HL-60 (cell line): Measurements from ENCODE around the gene POLD3.
"Not testable (repeated sequence)": the region's sequence is repeated elsewhere in the genome, so short reads cannot be mapped to it uniquely, and the experiment has no call there.

Experiments
- DNase-seq, 2 experiments: peaks; one replicate each; pipeline ENCODE4 v3.0.0-alpha.2; 2010 to 2020; ENCODE audit warnings: low read depth in 1 of 2, low spot score in 1 of 2
- H3K27ac ChIP-seq: fragments of 250-450 bp; sonication (Bioruptor Pico); replicated peaks from 2 replicates; pipeline ENCODE4 v1.5.1; 2020; ENCODE audit warnings: mild to moderate bottlenecking, moderate library complexity
- H3K27me3 ChIP-seq: fragments of 250-450 bp; sonication (Bioruptor Pico); 2 replicates; pipeline ENCODE4 v1.5.1; 2021; ENCODE audit warnings: mild to moderate bottlenecking, moderate library complexity; ENCODE audit not compliant: insufficient read depth, poor library complexity, severe bottlenecking
- H3K4me3 ChIP-seq: replicated peaks from 2 replicates; pipeline ENCODE4 v1.5.1; 2011; ENCODE audit warnings: mild to moderate bottlenecking, control low read depth, low read length; ENCODE audit not compliant: insufficient read depth
- CTCF ChIP-seq: IDR thresholded peaks from one replicate; pipeline ENCODE4 v1.5.1; 2011; ENCODE audit warnings: low read length, control low read depth, inconsistent platforms; ENCODE audit not compliant: insufficient read depth
- GABPA ChIP-seq: IDR thresholded peaks from 2 replicates; pipeline ENCODE4 v1.6.1; 2012; ENCODE audit warnings: low read depth
- POLR2AphosphoS5 ChIP-seq: IDR thresholded peaks from 2 replicates; pipeline ENCODE4 v1.6.1; 2012; ENCODE audit warnings: low read depth
- REST ChIP-seq: IDR thresholded peaks from 2 replicates; pipeline ENCODE4 v1.6.1; 2012; ENCODE audit warnings: low read depth; ENCODE audit not compliant: insufficient replicate concordance
- SPI1 ChIP-seq: IDR thresholded peaks from 2 replicates; pipeline ENCODE4 v1.6.1; 2012; ENCODE audit warnings: low read depth, mild to moderate bottlenecking, borderline replicate concordance

The POLD3 gene

GRCh38 chr11:74648894-74649293 is 56.5 kb downstream of the POLD3 start:
- DNase-seq, result no peak
- H3K4me3 ChIP-seq, result no peak overlapping the region
- no peaks in the 10 kb centered on the region for H3K27me3 ChIP-seq
- TF ChIP-seq CTCF (no peak), POLR2AphosphoS5 (no peak), GABPA (no peak), REST (no peak), SPI1 (no peak)
- H3K27ac ChIP-seq, result no peak overlapping the region

GRCh38 chr11:74650498-74650897 is 58.1 kb downstream of the POLD3 start:
- no peak overlapping the region for H3K27ac ChIP-seq
- TF ChIP-seq REST (no peak), SPI1 (no peak), GABPA (no peak), POLR2AphosphoS5 (no peak), CTCF (no peak)
- no peak for DNase-seq
- no peak overlapping the region for H3K4me3 ChIP-seq
- no peaks in the 10 kb centered on the region for H3K27me3 ChIP-seq

- no peak for DNase-seq
- no peaks in the 10 kb centered on the region for H3K27me3 ChIP-seq
- no peak overlapping the region for H3K4me3 ChIP-seq
- no peak overlapping the region for H3K27ac ChIP-seq
- no peak for TF ChIP-seq GABPA
- no peak for TF ChIP-seq SPI1
- TF ChIP-seq REST, result no peak
- no peak for TF ChIP-seq CTCF
- TF ChIP-seq POLR2AphosphoS5, result no peak
These were observed 62.6 kb downstream of the POLD3 start for GRCh38 chr11:74654976-74655375.

GRCh38 chr11:74659124-74659523 is 66.7 kb downstream of the POLD3 start:
- not testable (repeated sequence) for H3K4me3 ChIP-seq, H3K27ac ChIP-seq, H3K27me3 ChIP-seq, DNase-seq
